ENCODE measurements around the gene NEAT1. TPM values are rescaled to one million over a fixed set of nuclear protein-coding genes. Genes with fewer than 3 reads are reported as not detected.

NEAT1 gene
- polyA plus RNA-seq, 1 donor from 2014 or later = 4.2 TPM

DNA sequence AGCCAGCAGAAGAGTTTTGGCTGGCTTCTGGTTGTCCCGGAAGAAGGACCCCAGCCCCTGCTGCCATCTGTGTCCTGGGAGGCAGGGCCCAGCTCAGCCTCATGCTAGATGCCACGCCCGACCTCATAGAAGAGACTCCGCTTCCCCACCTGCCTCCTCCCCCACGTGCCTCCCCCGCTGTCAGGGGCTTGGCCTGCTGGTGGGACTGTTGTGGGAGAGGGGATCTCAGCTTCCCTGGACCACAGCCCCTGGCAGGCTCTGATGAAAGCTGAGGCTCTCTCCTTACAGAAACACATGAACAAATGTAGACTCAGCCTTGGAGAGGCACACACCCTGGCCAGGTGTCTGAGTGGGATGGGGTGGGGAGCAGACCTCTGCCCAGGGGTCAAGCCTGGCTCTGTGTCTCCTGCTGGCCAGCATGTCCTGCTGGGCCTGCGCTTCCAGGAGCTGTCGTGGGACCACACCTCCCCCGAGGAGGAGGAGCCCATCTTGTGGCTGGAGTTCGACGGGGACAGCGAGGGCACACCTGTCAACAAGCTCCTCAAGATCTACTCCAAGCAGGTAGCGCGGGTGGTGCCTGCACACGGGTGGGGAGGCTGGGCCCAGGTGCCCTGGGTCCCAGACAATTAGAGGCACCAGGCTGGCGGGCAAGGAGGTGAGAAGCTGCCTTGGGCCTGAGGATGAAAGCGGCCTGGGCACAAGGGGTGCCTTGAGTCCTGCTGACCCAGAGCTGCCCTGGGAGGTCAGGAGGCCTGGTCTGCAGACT is 22.1 kb upstream of the NEAT1 start:
- Histone ChIP-seq H3K9me2 (ENCODE audit: insufficient read depth, low read length) (no peaks in the 10 kb centered on the region), H3K4me3 (ENCODE audit: low read length) (no peak overlapping the region), H3K4me2 (ENCODE audit: low read length) (no peak overlapping the region), H3K36me3 (ENCODE audit: insufficient read depth, low read length) (no peaks in the 10 kb centered on the region), H4K20me1 (ENCODE audit: insufficient read depth) (no peaks in the 10 kb centered on the region), H2AFZ (ENCODE audit: low read depth, low read length) (no peak overlapping the region), H3K27me3 (ENCODE audit: insufficient read depth, low read depth, low read length) (no peaks in the 10 kb centered on the region), H3F3A (ENCODE audit: insufficient read depth, low read length, poor library complexity, severe bottlenecking) (no peaks in the 10 kb centered on the region), H3K27ac (ENCODE audit: low read length) (no peak overlapping the region), H3K9ac (ENCODE audit: low read length) (no peak overlapping the region), H3K79me2 (replicated peaks; ENCODE audit: insufficient read depth, low read length) (no peaks in the 10 kb centered on the region), H3K9me3 (ENCODE audit: low read length) (no peaks in the 10 kb centered on the region)
- TF ChIP-seq RAD21 (conservative IDR thresholded peaks at IDR 0.05) = no peak
- TF ChIP-seq SMC3 (conservative IDR thresholded peaks at IDR 0.05; ENCODE audit: poor library complexity) = no peak
- no peak for TF ChIP-seq TAF1 (IDR thresholded peaks at IDR 0.05; ENCODE audit: low read depth)
- TF ChIP-seq, protein P1, sequence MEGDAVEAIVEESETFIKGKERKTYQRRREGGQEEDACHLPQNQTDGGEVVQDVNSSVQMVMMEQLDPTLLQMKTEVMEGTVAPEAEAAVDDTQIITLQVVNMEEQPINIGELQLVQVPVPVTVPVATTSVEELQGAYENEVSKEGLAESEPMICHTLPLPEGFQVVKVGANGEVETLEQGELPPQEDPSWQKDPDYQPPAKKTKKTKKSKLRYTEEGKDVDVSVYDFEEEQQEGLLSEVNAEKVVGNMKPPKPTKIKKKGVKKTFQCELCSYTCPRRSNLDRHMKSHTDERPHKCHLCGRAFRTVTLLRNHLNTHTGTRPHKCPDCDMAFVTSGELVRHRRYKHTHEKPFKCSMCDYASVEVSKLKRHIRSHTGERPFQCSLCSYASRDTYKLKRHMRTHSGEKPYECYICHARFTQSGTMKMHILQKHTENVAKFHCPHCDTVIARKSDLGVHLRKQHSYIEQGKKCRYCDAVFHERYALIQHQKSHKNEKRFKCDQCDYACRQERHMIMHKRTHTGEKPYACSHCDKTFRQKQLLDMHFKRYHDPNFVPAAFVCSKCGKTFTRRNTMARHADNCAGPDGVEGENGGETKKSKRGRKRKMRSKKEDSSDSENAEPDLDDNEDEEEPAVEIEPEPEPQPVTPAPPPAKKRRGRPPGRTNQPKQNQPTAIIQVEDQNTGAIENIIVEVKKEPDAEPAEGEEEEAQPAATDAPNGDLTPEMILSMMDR (IDR thresholded peaks at IDR 0.05; ENCODE audit: poor library complexity, severe bottlenecking) = no peak
- TF ChIP-seq MXI1 (conservative IDR thresholded peaks at IDR 0.05; ENCODE audit: poor library complexity, severe bottlenecking) = no peak
- TF ChIP-seq EZH2 (IDR thresholded peaks at IDR 0.05; ENCODE audit: borderline replicate concordance, insufficient read depth, low read length, poor library complexity, severe bottlenecking) = no peak
- no peak for TF ChIP-seq POLR2AphosphoS5 (IDR thresholded peaks at IDR 0.05)
- no peak for TF ChIP-seq EP300 (conservative IDR thresholded peaks at IDR 0.05; ENCODE audit: poor library complexity, severe bottlenecking)
- TF ChIP-seq, protein P2, sequence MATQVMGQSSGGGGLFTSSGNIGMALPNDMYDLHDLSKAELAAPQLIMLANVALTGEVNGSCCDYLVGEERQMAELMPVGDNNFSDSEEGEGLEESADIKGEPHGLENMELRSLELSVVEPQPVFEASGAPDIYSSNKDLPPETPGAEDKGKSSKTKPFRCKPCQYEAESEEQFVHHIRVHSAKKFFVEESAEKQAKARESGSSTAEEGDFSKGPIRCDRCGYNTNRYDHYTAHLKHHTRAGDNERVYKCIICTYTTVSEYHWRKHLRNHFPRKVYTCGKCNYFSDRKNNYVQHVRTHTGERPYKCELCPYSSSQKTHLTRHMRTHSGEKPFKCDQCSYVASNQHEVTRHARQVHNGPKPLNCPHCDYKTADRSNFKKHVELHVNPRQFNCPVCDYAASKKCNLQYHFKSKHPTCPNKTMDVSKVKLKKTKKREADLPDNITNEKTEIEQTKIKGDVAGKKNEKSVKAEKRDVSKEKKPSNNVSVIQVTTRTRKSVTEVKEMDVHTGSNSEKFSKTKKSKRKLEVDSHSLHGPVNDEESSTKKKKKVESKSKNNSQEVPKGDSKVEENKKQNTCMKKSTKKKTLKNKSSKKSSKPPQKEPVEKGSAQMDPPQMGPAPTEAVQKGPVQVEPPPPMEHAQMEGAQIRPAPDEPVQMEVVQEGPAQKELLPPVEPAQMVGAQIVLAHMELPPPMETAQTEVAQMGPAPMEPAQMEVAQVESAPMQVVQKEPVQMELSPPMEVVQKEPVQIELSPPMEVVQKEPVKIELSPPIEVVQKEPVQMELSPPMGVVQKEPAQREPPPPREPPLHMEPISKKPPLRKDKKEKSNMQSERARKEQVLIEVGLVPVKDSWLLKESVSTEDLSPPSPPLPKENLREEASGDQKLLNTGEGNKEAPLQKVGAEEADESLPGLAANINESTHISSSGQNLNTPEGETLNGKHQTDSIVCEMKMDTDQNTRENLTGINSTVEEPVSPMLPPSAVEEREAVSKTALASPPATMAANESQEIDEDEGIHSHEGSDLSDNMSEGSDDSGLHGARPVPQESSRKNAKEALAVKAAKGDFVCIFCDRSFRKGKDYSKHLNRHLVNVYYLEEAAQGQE (IDR thresholded peaks at IDR 0.05; ENCODE audit: borderline replicate concordance) = no peak

DNA sequence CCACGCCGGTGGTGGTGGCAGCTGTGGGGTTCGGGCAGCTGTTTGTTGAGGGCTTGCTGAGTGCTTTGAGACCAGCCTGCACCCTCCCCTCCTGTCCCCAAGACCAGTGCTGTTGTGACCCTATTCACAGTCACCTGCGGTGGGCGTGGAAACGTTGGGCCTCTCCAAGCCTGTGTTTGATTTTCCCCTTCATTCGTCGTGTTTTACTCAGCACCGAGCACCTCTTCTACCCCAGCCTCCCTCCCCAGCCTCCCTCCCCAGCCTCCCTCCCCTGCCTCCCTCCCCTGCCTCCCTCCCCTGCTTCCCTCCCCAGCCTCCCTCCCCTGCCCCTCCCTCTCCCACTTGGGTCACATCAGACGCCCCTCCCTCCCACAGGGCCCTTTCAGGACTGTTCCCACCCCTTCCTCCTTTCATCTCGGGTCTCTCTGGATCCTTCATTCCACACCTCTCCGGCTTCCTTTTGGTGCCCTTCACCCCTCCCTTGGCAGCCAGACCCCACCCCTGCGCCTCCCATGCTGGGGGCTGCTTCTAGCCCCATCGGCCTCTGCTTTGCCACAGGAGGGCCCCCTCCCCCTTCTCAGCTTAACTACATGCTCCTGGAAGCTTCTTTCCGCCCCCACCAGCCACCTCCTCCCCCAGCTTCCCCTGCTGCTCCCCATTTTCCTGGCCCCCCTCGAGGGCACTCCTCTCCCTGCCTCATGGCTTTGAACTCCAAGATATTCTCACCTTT is 21.4 kb upstream of the NEAT1 start:
- no peaks in the 10 kb centered on the region for H3K9me2 ChIP-seq (ENCODE audit: insufficient read depth, low read length)
- H3K4me3 ChIP-seq (ENCODE audit: low read length) = no peak overlapping the region
- no peak overlapping the region for H3K9ac ChIP-seq (ENCODE audit: low read length)
- no peaks in the 10 kb centered on the region for H3F3A ChIP-seq (ENCODE audit: insufficient read depth, low read length, poor library complexity, severe bottlenecking)
- H4K20me1 ChIP-seq (ENCODE audit: insufficient read depth) = no peaks in the 10 kb centered on the region
- H2AFZ ChIP-seq (ENCODE audit: low read depth, low read length) = no peak overlapping the region
- no peak overlapping the region for H3K4me2 ChIP-seq (ENCODE audit: low read length)
- H3K9me3 ChIP-seq (ENCODE audit: low read length) = no peaks in the 10 kb centered on the region
- H3K36me3 ChIP-seq (ENCODE audit: insufficient read depth, low read length) = no peaks in the 10 kb centered on the region
- H3K79me2 ChIP-seq (replicated peaks; ENCODE audit: insufficient read depth, low read length) = no peaks in the 10 kb centered on the region
- TF ChIP-seq POLR2AphosphoS5 (IDR thresholded peaks at IDR 0.05) (no peak), EZH2 (IDR thresholded peaks at IDR 0.05; ENCODE audit: borderline replicate concordance, insufficient read depth, low read length, poor library complexity, severe bottlenecking) (no peak), MXI1 (conservative IDR thresholded peaks at IDR 0.05; ENCODE audit: poor library complexity, severe bottlenecking) (no peak), SMC3 (conservative IDR thresholded peaks at IDR 0.05; ENCODE audit: poor library complexity) (no peak), EP300 (conservative IDR thresholded peaks at IDR 0.05; ENCODE audit: poor library complexity, severe bottlenecking) (no peak), RAD21 (conservative IDR thresholded peaks at IDR 0.05) (no peak), TAF1 (IDR thresholded peaks at IDR 0.05; ENCODE audit: low read depth) (no peak)
- TF ChIP-seq, protein P1 (IDR thresholded peaks at IDR 0.05; ENCODE audit: poor library complexity, severe bottlenecking) = no peak
- TF ChIP-seq, protein P2 (IDR thresholded peaks at IDR 0.05; ENCODE audit: borderline replicate concordance) = no peak
- H3K27ac ChIP-seq (ENCODE audit: low read length) = no peak overlapping the region
- no peaks in the 10 kb centered on the region for H3K27me3 ChIP-seq (ENCODE audit: insufficient read depth, low read depth, low read length)

Measured in neural cell (in vitro differentiated cells).